ENCODE data around the gene CNBP.
"Not testable (repeated sequence)": the region's sequence is repeated elsewhere in the genome, so short reads cannot be mapped to it uniquely, and the experiment has no call there.

Gene CNBP

GRCh38 chr3:129144786-129145185 is 38.9 kb downstream of the CNBP start:
- Histone ChIP-seq H3K18ac (ENCODE audit: low read length) (no peak overlapping the region), H4K8ac (ENCODE audit: low read depth, low read length) (no peak overlapping the region), H3K14ac (ENCODE audit: low read length) (no peak overlapping the region), H3K4me1 (ENCODE audit: control insufficient read depth in 1 of 2, insufficient read depth in 2 of 2, low read length in 2 of 2) (no peaks in the 10 kb centered on the region), H3K36me3 (ENCODE audit: control insufficient read depth in 1 of 2, insufficient read depth in 2 of 2, low read length in 2 of 2) (peaks cover 19 to 21% of the 10 kb centered on the region in 2 experiments), H3K9ac (ENCODE audit: low read length) (no peak overlapping the region), H4K12ac (ENCODE audit: low read depth, low read length) (no peak overlapping the region), H2BK12ac (ENCODE audit: low read length) (no peak overlapping the region), H4K91ac (ENCODE audit: low read depth, low read length) (no peak overlapping the region), H3K23ac (ENCODE audit: low read length) (no peak overlapping the region), H3K27ac (ENCODE audit: low read depth, low read length) (no peak overlapping the region), H3K79me2 (ENCODE audit: control insufficient read depth, insufficient read depth, low read length, poor library complexity) (no peaks in the 10 kb centered on the region), H3K27me3 (ENCODE audit: insufficient read depth, low read length) (no peaks in the 10 kb centered on the region), H3K4ac (ENCODE audit: low read depth, low read length) (no peak overlapping the region), H2BK120ac (ENCODE audit: insufficient read depth, low read length, poor library complexity) (no peak overlapping the region), H3K4me3 (ENCODE audit: low read depth, low read length) (no peak overlapping the region), H2AFZ (ENCODE audit: insufficient read depth, low read length, poor library complexity) (no peak overlapping the region), H3K9me3 (ENCODE audit: insufficient read depth, low read depth, low read length) (no peaks in the 10 kb centered on the region), H2AK5ac (ENCODE audit: low read length) (no peak overlapping the region), H2BK5ac (ENCODE audit: low read depth, low read length, poor library complexity) (no peak overlapping the region), H3K4me2 (ENCODE audit: low read length) (no peak overlapping the region), H3K79me1 (ENCODE audit: low read length) (no peaks in the 10 kb centered on the region)
- DNase-seq = peak in 1 of 2 donors; percentile 3

- not testable (repeated sequence) for H3K18ac ChIP-seq (ENCODE audit: low read length); H3K4me2 ChIP-seq (ENCODE audit: low read length)
Observed at GRCh38 chr3:129141011-129141410, 42.7 kb downstream of the CNBP start.

GRCh38 chr3:129139911-129140310 is 43.8 kb downstream of the CNBP start:
- Histone ChIP-seq H2BK5ac (ENCODE audit: low read depth, low read length, poor library complexity) (no peak overlapping the region), H3K23ac (ENCODE audit: low read length) (no peak overlapping the region), H2AK5ac (ENCODE audit: low read length) (no peak overlapping the region), H3K36me3 (ENCODE audit: control insufficient read depth in 1 of 2, insufficient read depth in 2 of 2, low read length in 2 of 2) (peaks cover 18 to 33% of the 10 kb centered on the region in 2 experiments), H3K9ac (ENCODE audit: low read length) (no peak overlapping the region), H3K27ac (ENCODE audit: low read depth, low read length) (no peak overlapping the region), H3K4me2 (ENCODE audit: low read length) (no peak overlapping the region), H3K14ac (ENCODE audit: low read length) (no peak overlapping the region), H3K4me3 (ENCODE audit: low read depth, low read length) (no peak overlapping the region), H4K12ac (ENCODE audit: low read depth, low read length) (no peak overlapping the region), H3K4me1 (ENCODE audit: control insufficient read depth in 1 of 2, insufficient read depth in 2 of 2, low read length in 2 of 2) (no peaks in the 10 kb centered on the region), H2AFZ (ENCODE audit: insufficient read depth, low read length, poor library complexity) (no peak overlapping the region), H3K79me1 (ENCODE audit: low read length) (no peaks in the 10 kb centered on the region), H4K8ac (ENCODE audit: low read depth, low read length) (no peak overlapping the region), H3K4ac (ENCODE audit: low read depth, low read length) (no peak overlapping the region), H4K91ac (ENCODE audit: low read depth, low read length) (no peak overlapping the region), H3K9me3 (ENCODE audit: insufficient read depth, low read depth, low read length) (no peaks in the 10 kb centered on the region), H2BK12ac (ENCODE audit: low read length) (no peak overlapping the region), H3K27me3 (ENCODE audit: insufficient read depth, low read length) (no peaks in the 10 kb centered on the region), H3K18ac (ENCODE audit: low read length) (no peak overlapping the region), H3K79me2 (ENCODE audit: control insufficient read depth, insufficient read depth, low read length, poor library complexity) (no peaks in the 10 kb centered on the region), H2BK120ac (ENCODE audit: insufficient read depth, low read length, poor library complexity) (no peak overlapping the region)
- no peak for DNase-seq
- WGBS (ENCODE audit: extremely low coverage, insufficient coverage, insufficient read length) = no CpG with 5 or more reads among the region's 1 CpG

More at GRCh38 chr3:129141011-129141410, 42.7 kb downstream of the CNBP start:
- H3K9me3 ChIP-seq (ENCODE audit: insufficient read depth, low read depth, low read length); H3K79me1 ChIP-seq (ENCODE audit: low read length); H3K27me3 ChIP-seq (ENCODE audit: insufficient read depth, low read length); H3K4ac ChIP-seq (ENCODE audit: low read depth, low read length); H4K91ac ChIP-seq (ENCODE audit: low read depth, low read length); H4K12ac ChIP-seq (ENCODE audit: low read depth, low read length); DNase-seq; H3K23ac ChIP-seq (ENCODE audit: low read length); H3K27ac ChIP-seq (ENCODE audit: low read depth, low read length); H3K4me1 ChIP-seq (ENCODE audit: control insufficient read depth in 1 of 2, insufficient read depth in 2 of 2, low read length in 2 of 2); H3K79me2 ChIP-seq (ENCODE audit: control insufficient read depth, insufficient read depth, low read length, poor library complexity); H2BK12ac ChIP-seq (ENCODE audit: low read length); H3K4me3 ChIP-seq (ENCODE audit: low read depth, low read length); H3K9ac ChIP-seq (ENCODE audit: low read length); H4K8ac ChIP-seq (ENCODE audit: low read depth, low read length); H2BK5ac ChIP-seq (ENCODE audit: low read depth, low read length, poor library complexity); H3K14ac ChIP-seq (ENCODE audit: low read length); H2BK120ac ChIP-seq (ENCODE audit: insufficient read depth, low read length, poor library complexity); H2AK5ac ChIP-seq (ENCODE audit: low read length); H2AFZ ChIP-seq (ENCODE audit: insufficient read depth, low read length, poor library complexity): not testable (repeated sequence)
- H3K36me3 ChIP-seq (ENCODE audit: control insufficient read depth in 1 of 2, insufficient read depth in 2 of 2, low read length in 2 of 2) = peaks cover 26 to 32% of the 10 kb centered on the region in 2 experiments
- WGBS (ENCODE audit: extremely low coverage, insufficient coverage, insufficient read length) = no CpG with 5 or more reads among the region's 5 CpGs

GRCh38 chr3:129136275-129136674 is 47.4 kb downstream of the CNBP start:
- not testable (repeated sequence) for H3K27ac ChIP-seq (ENCODE audit: low read depth, low read length); H3K79me1 ChIP-seq (ENCODE audit: low read length); H3K23ac ChIP-seq (ENCODE audit: low read length); H3K4me1 ChIP-seq (ENCODE audit: control insufficient read depth in 1 of 2, insufficient read depth in 2 of 2, low read length in 2 of 2); H3K79me2 ChIP-seq (ENCODE audit: control insufficient read depth, insufficient read depth, low read length, poor library complexity); H3K18ac ChIP-seq (ENCODE audit: low read length); H4K12ac ChIP-seq (ENCODE audit: low read depth, low read length); H3K27me3 ChIP-seq (ENCODE audit: insufficient read depth, low read length); H2BK12ac ChIP-seq (ENCODE audit: low read length); H3K9me3 ChIP-seq (ENCODE audit: insufficient read depth, low read depth, low read length); H3K4me2 ChIP-seq (ENCODE audit: low read length); H2AFZ ChIP-seq (ENCODE audit: insufficient read depth, low read length, poor library complexity); H4K91ac ChIP-seq (ENCODE audit: low read depth, low read length); H3K4ac ChIP-seq (ENCODE audit: low read depth, low read length); H3K14ac ChIP-seq (ENCODE audit: low read length); H2BK5ac ChIP-seq (ENCODE audit: low read depth, low read length, poor library complexity); H3K9ac ChIP-seq (ENCODE audit: low read length); H2AK5ac ChIP-seq (ENCODE audit: low read length); H2BK120ac ChIP-seq (ENCODE audit: insufficient read depth, low read length, poor library complexity); H3K4me3 ChIP-seq (ENCODE audit: low read depth, low read length); H4K8ac ChIP-seq (ENCODE audit: low read depth, low read length)
- WGBS (ENCODE audit: extremely low coverage, insufficient coverage, insufficient read length) = no CpG with 5 or more reads among the region's 10 CpGs
- DNase-seq = peak; percentile 57 to 83
- H3K36me3 ChIP-seq (ENCODE audit: control insufficient read depth in 1 of 2, insufficient read depth in 2 of 2, low read length in 2 of 2) = peaks cover 37 to 51% of the 10 kb centered on the region in 2 experiments

Measured in trophoblast cell (in vitro differentiated cells and primary cell).